Measurements from ENCODE around the gene TPD52L1. TPM values are rescaled to one million over a fixed set of nuclear protein-coding genes. Genes with fewer than 3 reads are reported as not detected.

TPD52L1 gene
- total and polyA plus RNA-seq, 2 experiments from 2014 or later: 22.8 to 24.0 TPM

DNA sequence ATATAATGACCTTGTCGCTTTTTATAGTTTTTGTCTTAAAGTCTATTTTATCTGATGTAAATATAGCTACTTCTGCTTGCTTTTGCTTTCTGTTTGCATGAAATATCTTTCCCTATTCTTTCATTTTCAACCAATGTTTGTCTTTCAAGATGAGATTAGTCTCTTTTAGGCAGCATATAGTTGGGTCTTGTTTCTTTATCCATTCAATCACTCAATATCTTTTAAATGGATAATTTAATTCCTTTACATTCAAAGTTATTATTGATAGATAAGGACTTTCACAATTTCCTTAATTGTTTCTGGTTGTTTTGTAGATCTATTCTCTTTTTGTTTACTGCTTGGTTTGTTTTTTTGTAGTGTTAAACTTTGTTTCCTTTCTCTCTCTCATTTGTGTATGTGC is 43.5 kb upstream of the TPD52L1 start:
- Histone ChIP-seq H3K4me3 (no peak overlapping the region), H3K4me2 (no peak overlapping the region), H3K9me2 (ENCODE audit: insufficient read depth) (no peaks in the 10 kb centered on the region), H3K27me3 (ENCODE audit: insufficient read depth) (no peaks in the 10 kb centered on the region), H3F3A (replicated peaks; ENCODE audit: low read depth) (no peaks in the 10 kb centered on the region), H3K4me1 (ENCODE audit: insufficient read depth) (no peaks in the 10 kb centered on the region), H3K79me2 (replicated peaks; ENCODE audit: insufficient read depth) (no peaks in the 10 kb centered on the region), H3K36me3 (ENCODE audit: insufficient read depth) (no peaks in the 10 kb centered on the region; the same call in 1 of the 2 replicates), H3K27ac (ENCODE audit: low read depth) (no peak overlapping the region), H4K20me1 (replicated peaks; ENCODE audit: insufficient read depth) (no peaks in the 10 kb centered on the region), H2AFZ (no peak overlapping the region)
- TF ChIP-seq NANOG (IDR thresholded peaks at IDR 0.05; ENCODE audit: borderline replicate concordance) (no peak), EZH2 (IDR thresholded peaks at IDR 0.05; ENCODE audit: low read depth, unreplicated experiment) (no peak), JUNB (IDR thresholded peaks at IDR 0.05; ENCODE audit: unreplicated experiment) (no peak), ZNF331 (CRISPR knock-in tag; IDR thresholded peaks at IDR 0.05; ENCODE audit: low read depth) (no peak), CREB1 (CRISPR knock-in tag; IDR thresholded peaks at IDR 0.05; ENCODE audit: low read depth) (no peak), EZH2phosphoT487 (IDR thresholded peaks at IDR 0.05; ENCODE audit: unreplicated experiment) (no peak), ZNF114 (CRISPR knock-in tag; IDR thresholded peaks at IDR 0.05) (no peak), STAT1 (IDR thresholded peaks at IDR 0.05; ENCODE audit: unreplicated experiment) (no peak)
- TF ChIP-seq, protein P1, sequence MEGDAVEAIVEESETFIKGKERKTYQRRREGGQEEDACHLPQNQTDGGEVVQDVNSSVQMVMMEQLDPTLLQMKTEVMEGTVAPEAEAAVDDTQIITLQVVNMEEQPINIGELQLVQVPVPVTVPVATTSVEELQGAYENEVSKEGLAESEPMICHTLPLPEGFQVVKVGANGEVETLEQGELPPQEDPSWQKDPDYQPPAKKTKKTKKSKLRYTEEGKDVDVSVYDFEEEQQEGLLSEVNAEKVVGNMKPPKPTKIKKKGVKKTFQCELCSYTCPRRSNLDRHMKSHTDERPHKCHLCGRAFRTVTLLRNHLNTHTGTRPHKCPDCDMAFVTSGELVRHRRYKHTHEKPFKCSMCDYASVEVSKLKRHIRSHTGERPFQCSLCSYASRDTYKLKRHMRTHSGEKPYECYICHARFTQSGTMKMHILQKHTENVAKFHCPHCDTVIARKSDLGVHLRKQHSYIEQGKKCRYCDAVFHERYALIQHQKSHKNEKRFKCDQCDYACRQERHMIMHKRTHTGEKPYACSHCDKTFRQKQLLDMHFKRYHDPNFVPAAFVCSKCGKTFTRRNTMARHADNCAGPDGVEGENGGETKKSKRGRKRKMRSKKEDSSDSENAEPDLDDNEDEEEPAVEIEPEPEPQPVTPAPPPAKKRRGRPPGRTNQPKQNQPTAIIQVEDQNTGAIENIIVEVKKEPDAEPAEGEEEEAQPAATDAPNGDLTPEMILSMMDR (conservative IDR thresholded peaks at IDR 0.05; ENCODE audit: low read depth in 2 of 2): no peak
- TF ChIP-seq, protein P2, sequence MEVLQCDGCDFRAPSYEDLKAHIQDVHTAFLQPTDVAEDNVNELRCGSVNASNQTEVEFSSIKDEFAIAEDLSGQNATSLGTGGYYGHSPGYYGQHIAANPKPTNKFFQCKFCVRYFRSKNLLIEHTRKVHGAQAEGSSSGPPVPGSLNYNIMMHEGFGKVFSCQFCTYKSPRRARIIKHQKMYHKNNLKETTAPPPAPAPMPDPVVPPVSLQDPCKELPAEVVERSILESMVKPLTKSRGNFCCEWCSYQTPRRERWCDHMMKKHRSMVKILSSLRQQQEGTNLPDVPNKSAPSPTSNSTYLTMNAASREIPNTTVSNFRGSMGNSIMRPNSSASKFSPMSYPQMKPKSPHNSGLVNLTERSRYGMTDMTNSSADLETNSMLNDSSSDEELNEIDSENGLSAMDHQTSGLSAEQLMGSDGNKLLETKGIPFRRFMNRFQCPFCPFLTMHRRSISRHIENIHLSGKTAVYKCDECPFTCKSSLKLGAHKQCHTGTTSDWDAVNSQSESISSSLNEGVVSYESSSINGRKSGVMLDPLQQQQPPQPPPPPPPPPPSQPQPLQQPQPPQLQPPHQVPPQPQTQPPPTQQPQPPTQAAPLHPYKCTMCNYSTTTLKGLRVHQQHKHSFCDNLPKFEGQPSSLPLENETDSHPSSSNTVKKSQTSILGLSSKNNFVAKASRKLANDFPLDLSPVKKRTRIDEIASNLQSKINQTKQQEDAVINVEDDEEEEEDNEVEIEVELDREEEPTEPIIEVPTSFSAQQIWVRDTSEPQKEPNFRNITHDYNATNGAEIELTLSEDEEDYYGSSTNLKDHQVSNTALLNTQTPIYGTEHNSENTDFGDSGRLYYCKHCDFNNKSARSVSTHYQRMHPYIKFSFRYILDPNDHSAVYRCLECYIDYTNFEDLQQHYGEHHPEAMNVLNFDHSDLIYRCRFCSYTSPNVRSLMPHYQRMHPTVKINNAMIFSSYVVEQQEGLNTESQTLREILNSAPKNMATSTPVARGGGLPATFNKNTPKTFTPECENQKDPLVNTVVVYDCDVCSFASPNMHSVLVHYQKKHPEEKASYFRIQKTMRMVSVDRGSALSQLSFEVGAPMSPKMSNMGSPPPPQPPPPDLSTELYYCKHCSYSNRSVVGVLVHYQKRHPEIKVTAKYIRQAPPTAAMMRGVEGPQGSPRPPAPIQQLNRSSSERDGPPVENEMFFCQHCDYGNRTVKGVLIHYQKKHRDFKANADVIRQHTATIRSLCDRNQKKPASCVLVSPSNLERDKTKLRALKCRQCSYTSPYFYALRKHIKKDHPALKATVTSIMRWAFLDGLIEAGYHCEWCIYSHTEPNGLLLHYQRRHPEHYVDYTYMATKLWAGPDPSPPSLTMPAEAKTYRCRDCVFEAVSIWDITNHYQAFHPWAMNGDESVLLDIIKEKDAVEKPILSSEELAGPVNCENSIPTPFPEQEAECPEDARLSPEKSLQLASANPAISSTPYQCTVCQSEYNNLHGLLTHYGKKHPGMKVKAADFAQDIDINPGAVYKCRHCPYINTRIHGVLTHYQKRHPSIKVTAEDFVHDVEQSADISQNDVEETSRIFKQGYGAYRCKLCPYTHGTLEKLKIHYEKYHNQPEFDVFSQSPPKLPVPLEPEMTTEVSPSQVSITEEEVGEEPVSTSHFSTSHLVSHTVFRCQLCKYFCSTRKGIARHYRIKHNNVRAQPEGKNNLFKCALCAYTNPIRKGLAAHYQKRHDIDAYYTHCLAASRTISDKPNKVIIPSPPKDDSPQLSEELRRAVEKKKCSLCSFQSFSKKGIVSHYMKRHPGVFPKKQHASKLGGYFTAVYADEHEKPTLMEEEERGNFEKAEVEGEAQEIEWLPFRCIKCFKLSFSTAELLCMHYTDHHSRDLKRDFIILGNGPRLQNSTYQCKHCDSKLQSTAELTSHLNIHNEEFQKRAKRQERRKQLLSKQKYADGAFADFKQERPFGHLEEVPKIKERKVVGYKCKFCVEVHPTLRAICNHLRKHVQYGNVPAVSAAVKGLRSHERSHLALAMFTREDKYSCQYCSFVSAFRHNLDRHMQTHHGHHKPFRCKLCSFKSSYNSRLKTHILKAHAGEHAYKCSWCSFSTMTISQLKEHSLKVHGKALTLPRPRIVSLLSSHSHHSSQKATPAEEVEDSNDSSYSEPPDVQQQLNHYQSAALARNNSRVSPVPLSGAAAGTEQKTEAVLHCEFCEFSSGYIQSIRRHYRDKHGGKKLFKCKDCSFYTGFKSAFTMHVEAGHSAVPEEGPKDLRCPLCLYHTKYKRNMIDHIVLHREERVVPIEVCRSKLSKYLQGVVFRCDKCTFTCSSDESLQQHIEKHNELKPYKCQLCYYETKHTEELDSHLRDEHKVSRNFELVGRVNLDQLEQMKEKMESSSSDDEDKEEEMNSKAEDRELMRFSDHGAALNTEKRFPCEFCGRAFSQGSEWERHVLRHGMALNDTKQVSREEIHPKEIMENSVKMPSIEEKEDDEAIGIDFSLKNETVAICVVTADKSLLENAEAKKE (CRISPR knock-in tag; IDR thresholded peaks at IDR 0.05): no peak
- TF ChIP-seq, protein P3, sequence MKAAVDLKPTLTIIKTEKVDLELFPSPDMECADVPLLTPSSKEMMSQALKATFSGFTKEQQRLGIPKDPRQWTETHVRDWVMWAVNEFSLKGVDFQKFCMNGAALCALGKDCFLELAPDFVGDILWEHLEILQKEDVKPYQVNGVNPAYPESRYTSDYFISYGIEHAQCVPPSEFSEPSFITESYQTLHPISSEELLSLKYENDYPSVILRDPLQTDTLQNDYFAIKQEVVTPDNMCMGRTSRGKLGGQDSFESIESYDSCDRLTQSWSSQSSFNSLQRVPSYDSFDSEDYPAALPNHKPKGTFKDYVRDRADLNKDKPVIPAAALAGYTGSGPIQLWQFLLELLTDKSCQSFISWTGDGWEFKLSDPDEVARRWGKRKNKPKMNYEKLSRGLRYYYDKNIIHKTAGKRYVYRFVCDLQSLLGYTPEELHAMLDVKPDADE (IDR thresholded peaks at IDR 0.05): no peak
- TF ChIP-seq, protein P4, sequence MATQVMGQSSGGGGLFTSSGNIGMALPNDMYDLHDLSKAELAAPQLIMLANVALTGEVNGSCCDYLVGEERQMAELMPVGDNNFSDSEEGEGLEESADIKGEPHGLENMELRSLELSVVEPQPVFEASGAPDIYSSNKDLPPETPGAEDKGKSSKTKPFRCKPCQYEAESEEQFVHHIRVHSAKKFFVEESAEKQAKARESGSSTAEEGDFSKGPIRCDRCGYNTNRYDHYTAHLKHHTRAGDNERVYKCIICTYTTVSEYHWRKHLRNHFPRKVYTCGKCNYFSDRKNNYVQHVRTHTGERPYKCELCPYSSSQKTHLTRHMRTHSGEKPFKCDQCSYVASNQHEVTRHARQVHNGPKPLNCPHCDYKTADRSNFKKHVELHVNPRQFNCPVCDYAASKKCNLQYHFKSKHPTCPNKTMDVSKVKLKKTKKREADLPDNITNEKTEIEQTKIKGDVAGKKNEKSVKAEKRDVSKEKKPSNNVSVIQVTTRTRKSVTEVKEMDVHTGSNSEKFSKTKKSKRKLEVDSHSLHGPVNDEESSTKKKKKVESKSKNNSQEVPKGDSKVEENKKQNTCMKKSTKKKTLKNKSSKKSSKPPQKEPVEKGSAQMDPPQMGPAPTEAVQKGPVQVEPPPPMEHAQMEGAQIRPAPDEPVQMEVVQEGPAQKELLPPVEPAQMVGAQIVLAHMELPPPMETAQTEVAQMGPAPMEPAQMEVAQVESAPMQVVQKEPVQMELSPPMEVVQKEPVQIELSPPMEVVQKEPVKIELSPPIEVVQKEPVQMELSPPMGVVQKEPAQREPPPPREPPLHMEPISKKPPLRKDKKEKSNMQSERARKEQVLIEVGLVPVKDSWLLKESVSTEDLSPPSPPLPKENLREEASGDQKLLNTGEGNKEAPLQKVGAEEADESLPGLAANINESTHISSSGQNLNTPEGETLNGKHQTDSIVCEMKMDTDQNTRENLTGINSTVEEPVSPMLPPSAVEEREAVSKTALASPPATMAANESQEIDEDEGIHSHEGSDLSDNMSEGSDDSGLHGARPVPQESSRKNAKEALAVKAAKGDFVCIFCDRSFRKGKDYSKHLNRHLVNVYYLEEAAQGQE (IDR thresholded peaks at IDR 0.05; ENCODE audit: unreplicated experiment): no peak
- Mint-ChIP-seq H3K9me3 (peaks cover 34% of the 10 kb centered on the region), H3K4me1 (no peaks in the 10 kb centered on the region; the same call in 1 of the 3 replicates), H3K4me3 (no peak overlapping the region), H3K27me3 (ENCODE audit: insufficient read depth, low read depth, poor library complexity) (no peaks in the 10 kb centered on the region), H3K27ac (no peak overlapping the region), H3K36me3 (ENCODE audit: low read depth) (peaks cover 22% of the 10 kb centered on the region)
- ATAC-seq (no peak), DNase-seq (ENCODE audit: low spot score) (no peak)

Measured in GM23338 (cell line).